Stimulated activated naive CD8-positive, alpha-beta T cell treated with anti-CD3 and anti-CD28 coated beads, Interleukin-15, Interleukin-2, amounts not matched to agents 100 U/mL and 50 U/mL, for 24 hours (primary cell): Measurements from ENCODE around the gene RNASE4.

Experiments
- ATAC-seq: fragments of 150-1000 bp; cut with Tn5 transposase; one replicate; pipeline ENCODE4 v1.10.0; 2021
- DNase-seq: peaks from one replicate; pipeline ENCODE4 v3.0.0; 2021

The RNASE4 gene

GRCh38 chr14:20675669-20676068, 8.7 kb upstream of the RNASE4 start:
- ATAC-seq = peak; percentile 88
- no peak for DNase-seq

- DNase-seq = no peak
- ATAC-seq = no peak
These were observed 8.3 kb upstream of the RNASE4 start for GRCh38 chr14:20676072-20676471.

GRCh38 chr14:20679907-20680306, 4.5 kb upstream of the RNASE4 start:
- no peak for ATAC-seq
- no peak for DNase-seq

DNA sequence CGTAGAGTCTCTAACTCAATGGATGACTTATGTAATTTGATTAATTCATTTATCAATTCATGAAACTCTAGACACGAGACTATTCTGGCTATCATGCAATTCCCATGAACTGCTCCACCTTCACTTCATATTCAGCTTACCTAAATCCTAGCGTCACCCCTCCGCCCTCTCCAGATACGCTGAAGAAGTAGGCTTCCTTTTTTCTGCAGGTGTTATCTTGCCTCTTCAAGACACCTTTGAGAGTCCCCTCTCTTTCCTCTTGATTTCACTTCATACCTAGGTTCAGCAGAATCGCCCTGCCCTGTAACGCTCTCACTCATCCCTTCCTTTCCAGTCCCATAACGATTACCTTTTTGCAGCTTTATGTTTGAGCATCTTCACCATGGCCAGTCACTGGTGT, 4.0 kb upstream of the RNASE4 start:
- ATAC-seq (no peak), DNase-seq (no peak)

GRCh38 chr14:20680843-20681347, 3.5 kb upstream of the RNASE4 start:
- peak; percentile 60 for DNase-seq
- no peak for ATAC-seq

- ATAC-seq (peak; percentile 11), DNase-seq (peak; percentile 86)
These were observed 2.8 kb upstream of the RNASE4 start for GRCh38 chr14:20681348-20682126.

GRCh38 chr14:20682127-20682434, 2.3 kb upstream of the RNASE4 start:
- ATAC-seq (no peak), DNase-seq (no peak)

- peak; percentile 69 for ATAC-seq
- peak; percentile 81 for DNase-seq
These were observed 1.8 kb upstream of the RNASE4 start for GRCh38 chr14:20682435-20683124.

- peak; percentile 64 for ATAC-seq
- DNase-seq = peak; percentile 87
These were observed 1.1 kb upstream of the RNASE4 start for GRCh38 chr14:20683125-20683890.

- no peak for DNase-seq
- ATAC-seq = no peak
These were observed 499 bp downstream of the RNASE4 start for GRCh38 chr14:20684662-20685456.

DNA sequence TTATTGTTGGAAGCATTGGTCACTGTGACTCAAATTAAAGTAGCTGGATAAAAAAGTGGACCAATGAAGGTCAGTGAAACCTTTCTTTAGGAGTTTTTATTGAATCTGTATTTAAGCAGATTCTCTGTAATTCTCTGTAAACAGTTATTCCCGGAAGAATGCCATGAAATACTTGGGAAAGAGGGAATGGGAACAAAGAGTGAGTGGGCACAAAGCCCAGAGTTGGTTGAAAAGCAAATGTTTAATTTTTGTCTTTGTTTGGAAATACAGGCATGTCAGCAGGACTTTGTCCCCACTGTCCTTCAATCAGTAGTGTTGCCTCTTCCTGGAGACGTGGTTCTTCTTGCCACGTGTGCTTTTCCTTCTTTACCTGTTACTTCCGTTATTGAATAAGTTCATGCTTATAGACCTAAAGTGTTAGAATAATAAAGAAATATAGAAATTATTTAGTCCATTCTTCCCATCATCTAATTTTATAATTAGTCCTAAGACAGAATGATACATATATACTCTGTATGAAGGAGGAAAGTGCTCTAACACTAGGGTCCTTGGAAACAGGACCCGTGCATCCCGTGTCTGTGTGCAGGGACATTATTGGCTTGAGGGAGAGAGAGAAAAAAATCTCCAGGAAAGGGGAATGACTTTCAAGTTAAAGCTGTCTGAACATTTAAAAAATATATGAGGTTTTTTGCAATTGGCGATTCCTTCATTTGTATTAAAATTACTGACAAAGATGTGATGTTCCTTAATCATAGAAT, 2.2 kb downstream of the RNASE4 start:
- ATAC-seq (no peak), DNase-seq (no peak)

- ATAC-seq (no peak), DNase-seq (no peak)
These were observed 3.2 kb downstream of the RNASE4 start for GRCh38 chr14:20687362-20688166.

DNA sequence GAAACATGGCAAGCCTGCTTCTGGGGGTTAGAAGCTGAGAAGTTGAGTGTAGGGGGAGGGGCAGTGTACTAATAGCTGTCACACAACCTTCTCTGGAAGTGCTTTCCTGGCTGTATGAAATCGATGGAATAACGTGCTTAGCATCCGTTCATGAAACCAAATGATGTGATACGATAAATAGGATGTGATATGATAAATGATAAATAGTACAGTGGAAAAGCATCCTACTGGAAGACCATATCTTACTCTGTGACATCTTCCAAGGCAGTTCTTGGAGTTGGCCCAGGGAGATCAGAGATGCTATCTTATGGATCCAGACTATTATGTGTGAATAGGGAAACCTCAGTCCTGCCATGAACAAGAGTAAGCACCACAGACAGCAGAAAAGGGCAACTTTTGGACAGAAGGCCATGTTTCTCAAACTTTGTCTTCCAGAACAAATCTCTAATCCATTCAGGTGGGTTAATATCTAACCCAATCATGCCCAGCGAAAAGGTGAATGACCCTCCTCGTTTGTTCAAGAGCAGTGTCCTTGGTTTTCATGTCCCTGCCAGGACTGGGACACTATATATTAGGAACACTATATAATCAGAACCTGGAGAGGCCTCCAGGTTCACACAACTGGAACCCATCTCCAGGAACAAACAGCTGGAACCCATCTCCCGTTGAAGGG, 3.9 kb downstream of the RNASE4 start, which contains the start of gene ANG:
Gene ANG (plus strand): TSS at position 598 of the 673 bp plus-strand sequence. CDS start 4,801 bp downstream, outside the sequence.
- DNase-seq (no peak), ATAC-seq (no peak)

DNA sequence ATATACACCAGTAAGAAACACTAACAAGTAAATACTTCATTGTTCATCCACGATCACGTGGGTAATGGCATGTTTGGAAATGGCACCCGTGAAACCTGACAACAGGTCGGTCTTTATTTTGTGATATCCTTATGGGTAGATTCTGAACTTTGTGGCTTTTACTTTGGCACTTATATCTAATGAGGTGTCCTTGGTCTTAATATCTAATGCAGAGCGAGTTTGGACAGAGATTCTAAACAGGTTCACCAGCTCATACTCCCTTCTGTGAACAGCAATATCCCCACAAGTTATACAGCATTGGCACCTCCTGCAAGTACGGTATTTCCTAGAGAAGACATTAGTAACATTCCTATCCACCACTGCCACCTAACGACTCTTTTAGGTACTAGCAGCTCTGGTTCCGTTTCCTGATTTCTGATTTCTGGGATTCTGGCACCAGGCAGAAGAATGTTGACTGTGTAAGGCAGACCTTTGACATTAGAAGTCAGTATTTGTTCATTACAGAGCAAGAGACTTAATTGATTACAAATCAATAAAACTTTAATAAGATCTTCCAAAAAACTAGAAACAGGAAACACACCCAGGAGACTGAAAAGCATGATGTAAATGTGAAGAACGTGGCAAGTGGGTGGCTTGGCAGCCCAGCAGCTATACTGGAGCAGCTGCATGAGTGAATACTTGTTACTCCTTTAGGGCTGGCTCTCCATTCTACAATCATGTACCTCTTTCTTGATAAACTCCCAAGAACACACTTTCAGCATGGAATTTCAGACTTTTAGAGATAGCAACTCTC, 6.7 kb downstream of the RNASE4 start:
- peak; percentile 37 for DNase-seq
- peak; percentile 77 for ATAC-seq

GRCh38 chr14:20692116-20692751, 7.9 kb downstream of the RNASE4 start:
- ATAC-seq = no peak
- no peak for DNase-seq

- DNase-seq (no peak), ATAC-seq (no peak)
These were observed 12.4 kb downstream of the RNASE4 start for GRCh38 chr14:20696764-20697163.

DNA sequence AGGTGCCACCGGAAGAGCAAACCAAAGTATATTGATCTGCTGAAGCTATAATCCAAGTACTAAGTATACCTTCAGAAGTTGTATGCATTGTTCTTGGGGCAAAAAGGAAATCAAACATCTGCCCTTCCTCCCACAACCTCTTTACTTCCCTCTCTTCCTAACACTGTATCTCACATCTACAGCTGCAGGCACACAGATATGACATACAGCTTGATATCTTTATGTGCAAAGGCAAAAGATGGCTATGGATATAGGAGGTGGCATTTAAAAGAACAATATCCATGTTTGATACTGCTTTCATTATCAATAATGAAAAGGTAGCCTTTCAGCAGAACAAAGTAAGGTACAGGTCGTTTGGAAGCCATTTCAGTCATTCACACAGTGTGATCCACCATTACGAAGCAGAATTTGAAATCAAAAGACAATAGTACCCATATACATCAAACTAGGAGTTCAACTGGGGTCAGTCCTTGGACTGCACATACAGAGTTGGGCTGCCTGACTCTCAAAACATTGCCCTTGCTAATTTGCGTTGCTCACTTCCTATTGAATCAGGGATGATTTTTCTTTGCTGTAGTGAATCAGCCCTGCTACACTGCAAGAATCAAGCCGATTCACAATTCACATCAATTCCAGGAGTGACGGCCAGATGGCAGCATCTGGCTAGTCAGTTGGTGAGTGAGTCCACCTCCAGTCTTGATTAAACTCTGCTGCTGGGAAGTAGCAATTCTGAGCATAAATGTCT, 13.1 kb downstream of the RNASE4 start:
- DNase-seq (peak; percentile 63), ATAC-seq (peak; percentile 76)

DNA sequence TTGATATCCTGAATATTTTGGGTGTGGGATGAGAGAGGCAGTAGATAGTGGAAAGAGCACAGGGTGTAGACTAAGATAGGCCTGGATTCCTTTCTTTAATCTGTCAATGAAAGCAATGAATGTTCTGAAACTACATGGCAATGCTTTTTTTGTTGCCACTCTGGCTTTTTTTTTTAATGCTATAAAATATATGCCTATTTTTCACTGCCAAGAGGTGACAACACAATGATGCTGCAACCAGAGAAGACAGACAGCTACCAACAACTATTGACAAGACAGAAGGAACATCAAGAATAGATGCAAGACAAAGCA, 13.6 kb downstream of the RNASE4 start:
- DNase-seq = no peak
- no peak for ATAC-seq
